ENCODE results near the gene SUMO2. TPM values are rescaled to one million over a fixed set of nuclear protein-coding genes. Genes with fewer than 3 reads are reported as not detected.
A peak's percentile ranks its signal among the peaks of the same experiment; 100 is the strongest.
"Not testable (repeated sequence)": the region's sequence is repeated elsewhere in the genome, so short reads cannot be mapped to it uniquely, and the experiment has no call there.

Gene SUMO2
- total and polyA plus RNA-seq, 7 experiments from 2014 or later, result 173 to 494 (median 247) TPM

DNA sequence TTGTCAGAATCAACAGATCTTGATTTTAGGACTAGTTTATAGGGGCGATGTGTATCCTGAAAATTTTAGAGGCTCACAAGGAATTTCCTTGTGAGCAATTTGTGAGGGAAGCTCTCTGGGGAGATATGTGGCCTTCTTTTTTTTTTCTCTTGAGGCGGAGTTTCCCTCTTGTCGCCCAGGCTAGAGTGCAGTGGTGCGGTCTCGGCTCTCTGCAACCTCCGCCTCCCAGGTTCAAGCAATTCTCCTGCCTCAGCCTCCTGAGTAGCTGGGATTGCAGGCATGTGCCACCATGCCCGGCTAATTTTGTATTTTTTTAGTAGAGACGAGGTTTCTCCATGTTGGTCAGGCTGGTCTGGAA lies 24.3 kb upstream of the SUMO2 start:
- H3K27me3 Mint-ChIP-seq; DNase-seq; H3K4me3 ChIP-seq (ENCODE audit: low read length); intact Hi-C loops (cut with micrococcal nuclease); ATAC-seq; H3K4me1 ChIP-seq (ENCODE audit: control insufficient read depth in 2 of 2, insufficient read depth in 2 of 2, low read length in 2 of 2); H3K9me3 Mint-ChIP-seq; H3K9me3 ChIP-seq (ENCODE audit: control insufficient read depth in 2 of 3, low read length in 3 of 3); H3K27me3 ChIP-seq (ENCODE audit: control insufficient read depth in 2 of 2, insufficient read depth in 2 of 2, low read length in 2 of 2): not testable (repeated sequence)
- H3K27ac Mint-ChIP-seq, result peak overlapping the region in 5 of 9 donors; percentile 5 to 99 (median 94)
- peak overlapping the region; percentile 58 to 98 (median 96) for H3K4me3 Mint-ChIP-seq
- POLR2A ChIA-PET, result interaction anchor here (0.6 to 2.3 kb wide), 4 partner anchors 11 to 54 kb away, joined by 3 to 14 read pairs (median 8); partner anchors contain the start of genes GGA3, MRPS7 and SUMO2
- peaks cover 5 to 18% (median 10%) of the 10 kb centered on the region in 5 donors for H3K36me3 Mint-ChIP-seq
- H3K27ac ChIP-seq (ENCODE audit: low read depth, low read length), result peak overlapping the region; percentile 21
- CTCF ChIA-PET, result interaction anchor here (0.6 to 1.4 kb wide), 4 partner anchors 9 to 752 kb away, joined by 3 to 4 read pairs (median 3); no protein-coding TSS in a partner anchor
- H3K36me3 ChIP-seq (ENCODE audit: control insufficient read depth in 2 of 3, insufficient read depth in 3 of 3, low read length in 3 of 3), result peaks cover 1 to 44% (median 4%) of the 10 kb centered on the region in 3 experiments
- H3K4me1 Mint-ChIP-seq, result peaks cover 10 to 41% (median 20%) of the 10 kb centered on the region in 7 donors

DNA sequence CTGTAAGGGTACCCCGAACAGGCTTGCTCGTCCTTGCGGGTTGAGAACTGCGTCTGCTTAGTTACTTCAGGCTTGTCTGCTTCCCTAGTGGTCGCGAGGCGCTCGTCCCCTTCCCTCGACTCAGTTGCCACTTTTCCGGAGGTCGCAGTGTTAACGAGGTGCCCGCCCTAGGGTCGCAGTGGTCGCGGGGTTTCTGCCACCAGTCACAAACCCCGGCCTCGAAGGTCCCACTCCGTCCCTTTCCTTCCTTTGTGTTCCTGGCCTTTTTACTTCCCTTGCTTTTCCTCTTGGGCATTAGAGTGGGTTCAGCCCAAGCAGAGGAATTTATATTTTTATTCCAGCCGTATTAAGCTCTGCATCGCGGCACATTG lies 23.0 kb upstream of the SUMO2 start:
- Histone ChIP-seq H3K27me3 (ENCODE audit: control insufficient read depth in 2 of 2, insufficient read depth in 2 of 2, low read length in 2 of 2) (no peaks in the 10 kb centered on the region), H3K9me3 (ENCODE audit: control insufficient read depth in 2 of 3, low read length in 3 of 3) (no peaks in the 10 kb centered on the region), H3K4me1 (ENCODE audit: control insufficient read depth in 2 of 2, insufficient read depth in 2 of 2, low read length in 2 of 2) (peaks cover 0 to 5% of the 10 kb centered on the region in 2 donors), H3K36me3 (ENCODE audit: control insufficient read depth in 2 of 3, insufficient read depth in 3 of 3, low read length in 3 of 3) (peaks cover 0 to 36% (median 0%) of the 10 kb centered on the region in 3 experiments), H3K4me3 (ENCODE audit: low read length) (peak overlapping the region; percentile 82), H3K27ac (ENCODE audit: low read depth, low read length) (peak overlapping the region; percentile 95)
- intact Hi-C loops (cut with micrococcal nuclease), result loop anchor here (1.0 kb wide), 5 partner anchors 22 to 200 kb away; partner anchors contain the start of genes GGA3 (in 2 of the 2), MRPS7 (in 2 of the 2), ARMC7 (in 1 of the 2) and GRB2 (in 1 of the 2)
- ChIA-PET POLR2A (interaction anchor here (0.5 to 2.3 kb wide), 10 partner anchors 12 to 332 kb away, joined by 3 to 14 read pairs (median 4); partner anchors contain the start of genes ARMC7, GGA3, MRPS7 and SLC25A19), CTCF (interaction anchor here (0.7 to 7.5 kb wide), 2 partner anchors 19 to 92 kb away, joined by 3 to 136 read pairs; partner anchors contain the start of gene ARMC7)
- Mint-ChIP-seq H3K4me3 (peak overlapping the region; percentile 91 to 98 (median 96)), H3K27me3 (no peaks in the 10 kb centered on the region), H3K27ac (peak overlapping the region; percentile 94 to 100 (median 99)), H3K9me3 (peaks cover 0 to 2% (median 0%) of the 10 kb centered on the region in 11 donors), H3K36me3 (peaks cover 4 to 13% (median 5%) of the 10 kb centered on the region in 5 donors), H3K4me1 (peaks cover 12 to 47% (median 26%) of the 10 kb centered on the region in 7 donors)
- ATAC-seq, result no peak
- no peak for DNase-seq

DNA sequence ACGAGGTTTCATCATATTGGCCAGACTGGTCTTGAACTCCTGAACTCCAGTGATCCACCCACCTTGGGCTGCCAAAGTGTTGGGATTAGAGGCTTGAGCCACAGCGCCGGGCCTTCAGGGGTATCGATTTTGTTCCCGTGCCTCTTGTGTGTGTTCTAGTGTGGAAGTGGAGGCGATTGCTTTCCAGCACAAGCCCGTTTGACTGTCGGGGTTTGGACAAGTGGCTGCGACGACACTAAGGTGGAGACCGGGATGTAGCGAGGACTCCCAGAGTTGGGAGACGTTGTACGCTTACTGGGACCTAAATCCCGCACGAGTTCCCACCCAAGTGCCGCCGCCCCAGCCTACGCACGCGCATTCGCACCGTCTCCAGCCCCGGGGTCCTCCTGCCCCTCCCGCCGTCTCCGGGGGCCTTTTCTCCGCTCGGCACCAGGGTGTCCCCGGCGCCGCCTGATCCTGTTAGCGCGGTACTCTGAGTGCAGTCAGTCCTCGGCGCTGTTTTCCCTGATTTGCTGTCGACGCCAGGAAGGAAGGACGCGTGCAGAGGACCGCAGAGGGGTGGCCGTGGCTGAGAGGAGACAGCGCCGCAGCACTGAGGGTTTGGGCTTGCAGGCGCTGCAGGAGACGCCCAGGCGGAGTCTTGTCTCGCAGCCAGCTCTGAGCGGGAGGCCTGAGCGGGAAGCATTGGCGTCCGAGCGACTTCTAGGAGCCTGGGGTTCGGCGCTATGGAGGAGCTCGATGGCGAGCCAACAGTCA lies 22.5 kb upstream of the SUMO2 start, which contains the start of gene NUP85:
NUP85 (plus strand) TSS at position 643 of the 756 bp plus-strand sequence; CDS start at position 726, 83 bp downstream.
- H3K4me3 ChIP-seq (ENCODE audit: low read length), result peak within 1 kb of the TSS; percentile 82
- H3K27ac ChIP-seq (ENCODE audit: low read depth, low read length), result peak within 1 kb of the TSS; percentile 95
- Mint-ChIP-seq H3K27me3 (no peaks in the 10 kb centered on the region), H3K27ac (peak within 1 kb of the TSS; percentile 94 to 100 (median 99)), H3K36me3 (peaks cover 4 to 10% (median 5%) of the 10 kb centered on the region in 5 donors), H3K9me3 (peaks cover 0 to 2% (median 0%) of the 10 kb centered on the region in 11 donors), H3K4me3 (peak within 1 kb of the TSS; percentile 91 to 98 (median 96)), H3K4me1 (peaks cover 12 to 47% (median 26%) of the 10 kb centered on the region in 7 donors)
- H3K27me3 ChIP-seq (ENCODE audit: control insufficient read depth in 2 of 2, insufficient read depth in 2 of 2, low read length in 2 of 2), result no peaks in the 10 kb centered on the region
- DNase-seq (peak; percentile 87 to 97 (median 93)), ATAC-seq (peak; percentile 96)
- ChIA-PET CTCF (interaction anchor here (0.7 to 7.5 kb wide), 5 partner anchors 17 to 132 kb away, joined by 3 to 136 read pairs (median 3); partner anchors contain the start of gene ARMC7), POLR2A (interaction anchor here (0.5 to 2.3 kb wide), 13 partner anchors 17 to 332 kb away, joined by 3 to 14 read pairs (median 3); partner anchors contain the start of genes ARMC7, GGA3, MRPS7 and SLC25A19)
- intact Hi-C loops (cut with micrococcal nuclease), result loop anchor here (1.0 kb wide), 5 partner anchors 22 to 200 kb away; partner anchors contain the start of genes GGA3 (in 2 of the 2), MRPS7 (in 2 of the 2), ARMC7 (in 1 of the 2) and GRB2 (in 1 of the 2)
- H3K9me3 ChIP-seq (ENCODE audit: control insufficient read depth in 2 of 3, low read length in 3 of 3), result no peaks in the 10 kb centered on the region
- H3K4me1 ChIP-seq (ENCODE audit: control insufficient read depth in 2 of 2, insufficient read depth in 2 of 2, low read length in 2 of 2), result peaks cover 0 to 5% of the 10 kb centered on the region in 2 donors
- H3K36me3 ChIP-seq (ENCODE audit: control insufficient read depth in 2 of 3, insufficient read depth in 3 of 3, low read length in 3 of 3), result peaks cover 0 to 31% (median 0%) of the 10 kb centered on the region in 3 experiments

DNA sequence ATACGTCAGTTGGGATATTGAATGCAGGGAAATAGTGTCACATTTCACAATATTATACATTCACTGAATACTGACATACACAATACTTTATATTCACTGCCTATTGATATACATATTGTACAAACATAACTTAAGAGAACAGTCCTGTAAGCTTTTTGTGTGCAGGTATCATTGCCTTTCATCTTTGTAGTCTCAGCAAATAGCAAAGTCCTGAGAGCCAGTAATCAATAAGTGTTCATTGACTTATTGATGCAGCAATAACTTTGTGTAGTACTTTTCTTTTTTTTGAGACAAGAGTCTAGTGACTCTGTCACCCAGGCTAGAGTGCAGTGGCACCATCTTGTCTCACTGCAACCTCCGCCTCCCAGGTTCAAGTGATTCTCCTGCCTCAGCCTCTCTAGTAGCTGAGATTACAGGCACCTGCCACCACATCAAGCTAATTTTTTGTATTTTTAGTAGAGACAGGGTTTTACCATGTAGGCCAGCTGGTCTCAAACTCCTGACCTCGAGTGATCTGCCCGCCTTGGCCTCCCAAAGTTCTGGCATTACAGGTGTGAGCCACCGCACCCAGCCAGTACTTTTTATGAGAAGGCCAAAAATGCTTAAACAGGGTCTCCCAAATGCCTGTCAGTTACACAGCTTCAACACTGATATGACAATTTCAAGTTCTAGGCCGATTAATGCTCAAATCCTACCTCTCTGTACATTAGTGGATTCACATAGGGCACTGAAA lies 17.3 kb upstream of the SUMO2 start:
- no peaks in the 10 kb centered on the region for H3K27me3 Mint-ChIP-seq
- no peaks in the 10 kb centered on the region for H3K9me3 Mint-ChIP-seq
- no peak overlapping the region for H3K27ac Mint-ChIP-seq
- Histone ChIP-seq H3K9me3 (ENCODE audit: control insufficient read depth in 2 of 3, low read length in 3 of 3) (no peaks in the 10 kb centered on the region), H3K27ac (ENCODE audit: low read depth, low read length) (no peak overlapping the region), H3K4me3 (ENCODE audit: low read length) (no peak overlapping the region), H3K27me3 (ENCODE audit: control insufficient read depth in 2 of 2, insufficient read depth in 2 of 2, low read length in 2 of 2) (no peaks in the 10 kb centered on the region), H3K36me3 (ENCODE audit: control insufficient read depth in 2 of 3, insufficient read depth in 3 of 3, low read length in 3 of 3) (peaks cover 0 to 2% (median 0%) of the 10 kb centered on the region in 3 experiments), H3K4me1 (ENCODE audit: control insufficient read depth in 2 of 2, insufficient read depth in 2 of 2, low read length in 2 of 2) (no peaks in the 10 kb centered on the region)
- intact Hi-C loops (cut with micrococcal nuclease), result loop anchor here in 1 of 2 donors (2.0 kb wide), 1 partner anchor 213 kb away; no protein-coding TSS in a partner anchor
- ChIA-PET POLR2A (interaction anchor here (0.6 to 1.0 kb wide), 2 partner anchors 90 to 142 kb away, joined by 3 to 4 read pairs; partner anchors contain the start of gene ARMC7), CTCF (interaction anchor here (0.6 to 7.5 kb wide), 13 partner anchors 9 to 238 kb away, joined by 3 to 136 read pairs (median 4); partner anchors contain the start of genes ARMC7 and MRPL58)
- ATAC-seq, result no peak
- H3K4me3 Mint-ChIP-seq, result no peak overlapping the region
- H3K36me3 Mint-ChIP-seq, result no peaks in the 10 kb centered on the region
- peaks cover 4 to 12% (median 8%) of the 10 kb centered on the region in 7 donors for H3K4me1 Mint-ChIP-seq
- no peak for DNase-seq

DNA sequence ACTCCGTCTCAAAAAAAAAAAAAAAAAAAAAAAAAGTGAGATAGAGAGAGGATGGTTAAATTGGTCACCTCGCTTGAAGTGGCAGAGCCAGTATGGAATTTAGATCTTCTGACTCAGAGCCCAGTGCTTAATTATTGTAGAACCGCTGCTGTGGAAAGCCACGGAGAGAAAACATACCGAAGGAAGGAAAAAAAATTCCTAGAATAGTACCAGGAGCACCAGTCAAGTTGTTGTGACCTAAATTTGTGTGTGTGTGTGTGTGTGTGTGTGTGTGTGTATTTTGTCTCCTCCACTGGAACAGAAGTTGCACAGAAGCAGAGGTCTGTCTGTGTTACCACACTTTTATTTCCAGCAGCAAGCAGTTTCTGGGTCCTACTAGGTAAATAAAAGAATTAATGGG lies 12.1 kb upstream of the SUMO2 start:
- CTCF ChIA-PET, result no interaction called here
- H3K4me1 ChIP-seq (ENCODE audit: control insufficient read depth in 2 of 2, insufficient read depth in 2 of 2, low read length in 2 of 2), result no peaks in the 10 kb centered on the region

DNA sequence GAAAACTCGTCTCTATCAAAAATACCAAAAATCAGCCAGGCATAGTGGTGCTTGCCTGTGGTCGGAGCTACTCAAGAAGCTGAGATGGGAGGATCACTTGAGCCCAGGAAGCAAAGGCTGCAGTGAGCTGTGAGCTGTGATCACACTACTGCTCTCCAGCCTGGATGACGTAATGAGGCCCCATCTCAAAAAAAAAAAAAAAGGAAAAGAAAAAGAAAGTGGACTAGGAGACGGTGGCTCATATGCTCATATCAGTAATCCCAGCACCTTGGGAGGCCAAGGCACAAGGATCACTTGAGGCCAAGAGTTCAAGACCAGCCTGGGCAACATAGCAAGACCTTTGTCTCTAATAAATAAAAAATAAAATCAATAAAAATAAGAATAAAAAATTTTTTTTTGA lies 8.8 kb upstream of the SUMO2 start:
- Mint-ChIP-seq H3K4me1 (peaks cover 0 to 12% (median 0%) of the 10 kb centered on the region in 7 donors), H3K36me3 (no peaks in the 10 kb centered on the region), H3K4me3 (no peak overlapping the region), H3K27me3 (no peaks in the 10 kb centered on the region), H3K27ac (no peak overlapping the region), H3K9me3 (no peaks in the 10 kb centered on the region)
- POLR2A ChIA-PET, result interaction anchor here (1.0 kb wide), 1 partner anchor 9 kb away, joined by 4 read pairs; the partner anchor contains the start of gene SUMO2
- Histone ChIP-seq H3K27ac (ENCODE audit: low read depth, low read length) (no peak overlapping the region), H3K4me3 (ENCODE audit: low read length) (no peak overlapping the region), H3K4me1 (ENCODE audit: control insufficient read depth in 2 of 2, insufficient read depth in 2 of 2, low read length in 2 of 2) (no peaks in the 10 kb centered on the region), H3K27me3 (ENCODE audit: control insufficient read depth in 2 of 2, insufficient read depth in 2 of 2, low read length in 2 of 2) (no peaks in the 10 kb centered on the region), H3K9me3 (ENCODE audit: control insufficient read depth in 2 of 3, low read length in 3 of 3) (no peaks in the 10 kb centered on the region), H3K36me3 (ENCODE audit: control insufficient read depth in 2 of 3, insufficient read depth in 3 of 3, low read length in 3 of 3) (no peaks in the 10 kb centered on the region)
- CTCF ChIA-PET, result no interaction called here
- no peak for DNase-seq
- intact Hi-C loops (cut with micrococcal nuclease), result no loop called here
- ATAC-seq, result no peak

More for the DNA sequence above, 12.1 kb upstream of the SUMO2 start:
- H3K4me3 Mint-ChIP-seq, result no peak overlapping the region
- no peak overlapping the region for H3K4me3 ChIP-seq (ENCODE audit: low read length)
- intact Hi-C loops (cut with micrococcal nuclease), result no loop called here
- no peak overlapping the region for H3K27ac ChIP-seq (ENCODE audit: low read depth, low read length)
- ATAC-seq, result no peak
- H3K36me3 ChIP-seq (ENCODE audit: control insufficient read depth in 2 of 3, insufficient read depth in 3 of 3, low read length in 3 of 3), result no peaks in the 10 kb centered on the region
- no peaks in the 10 kb centered on the region for H3K9me3 ChIP-seq (ENCODE audit: control insufficient read depth in 2 of 3, low read length in 3 of 3)
- H3K27ac Mint-ChIP-seq, result no peak overlapping the region
- H3K27me3 Mint-ChIP-seq, result no peaks in the 10 kb centered on the region
- H3K9me3 Mint-ChIP-seq, result no peaks in the 10 kb centered on the region
- H3K27me3 ChIP-seq (ENCODE audit: control insufficient read depth in 2 of 2, insufficient read depth in 2 of 2, low read length in 2 of 2), result no peaks in the 10 kb centered on the region
- H3K36me3 Mint-ChIP-seq, result no peaks in the 10 kb centered on the region
- peaks cover 0 to 3% (median 0%) of the 10 kb centered on the region in 7 donors for H3K4me1 Mint-ChIP-seq
- POLR2A ChIA-PET, result no interaction called here
- no peak for DNase-seq

Data from naive thymus-derived CD4-positive, alpha-beta T cell (primary cell).